SK-N-MC (cell line): ENCODE results near the gene SYNM.

Source experiments
- EZH2 ChIP-seq: fragments of 200-600 bp; sonication (generic); IDR thresholded peaks from one replicate; pipeline ENCODE4 v1.6.1; 2017; ENCODE audit warnings: antibody characterized with exemption
- POLR2AphosphoS5 ChIP-seq: IDR thresholded peaks from 2 replicates; pipeline ENCODE4 v1.6.1; 2012; ENCODE audit warnings: mild to moderate bottlenecking, low read depth, low read length, borderline replicate concordance

DNA sequence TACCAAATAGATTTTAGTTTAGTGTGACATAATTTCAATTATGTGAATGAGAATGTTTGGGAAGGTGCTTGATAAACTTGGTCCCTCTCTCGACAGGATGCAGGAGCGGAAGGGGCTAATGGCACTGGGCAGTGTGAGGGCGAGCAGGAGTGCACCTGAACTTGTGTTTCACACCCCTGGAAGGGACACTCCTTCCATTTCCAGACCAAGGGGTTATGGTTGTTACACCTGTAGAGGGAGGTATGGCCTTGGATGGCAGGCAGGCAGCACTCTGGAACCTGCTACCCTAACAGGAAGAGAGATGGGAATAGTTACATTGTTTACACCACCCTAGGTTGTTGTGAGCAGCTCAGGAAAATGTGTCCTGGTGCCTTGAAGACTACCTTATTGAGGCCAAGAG is 22.1 kb downstream of the SYNM start:
- no peak for TF ChIP-seq EZH2
- no peak for TF ChIP-seq POLR2AphosphoS5
